Hepatocyte (in vitro differentiated cells): ENCODE results near the gene GLIPR1.
"Not testable (repeated sequence)": the region's sequence is repeated elsewhere in the genome, so short reads cannot be mapped to it uniquely, and the experiment has no call there.

Source experiments
- EZH2phosphoT487 ChIP-seq: fragments of 200-600 bp; sonication (generic); IDR thresholded peaks from one replicate; pipeline ENCODE4 v1.6.1; 2018; ENCODE audit warnings: antibody characterized with exemption, mild to moderate bottlenecking, low read depth, moderate library complexity; ENCODE audit not compliant: unreplicated experiment, severe bottlenecking
- TF ChIP-seq, protein P1 (sequence below): fragments of 200-600 bp; sonication (generic); IDR thresholded peaks from 2 replicates; pipeline ENCODE4 v1.5.1; 2016; ENCODE audit warnings: antibody characterized with exemption, mild to moderate bottlenecking; ENCODE audit not compliant: poor library complexity

DNA sequence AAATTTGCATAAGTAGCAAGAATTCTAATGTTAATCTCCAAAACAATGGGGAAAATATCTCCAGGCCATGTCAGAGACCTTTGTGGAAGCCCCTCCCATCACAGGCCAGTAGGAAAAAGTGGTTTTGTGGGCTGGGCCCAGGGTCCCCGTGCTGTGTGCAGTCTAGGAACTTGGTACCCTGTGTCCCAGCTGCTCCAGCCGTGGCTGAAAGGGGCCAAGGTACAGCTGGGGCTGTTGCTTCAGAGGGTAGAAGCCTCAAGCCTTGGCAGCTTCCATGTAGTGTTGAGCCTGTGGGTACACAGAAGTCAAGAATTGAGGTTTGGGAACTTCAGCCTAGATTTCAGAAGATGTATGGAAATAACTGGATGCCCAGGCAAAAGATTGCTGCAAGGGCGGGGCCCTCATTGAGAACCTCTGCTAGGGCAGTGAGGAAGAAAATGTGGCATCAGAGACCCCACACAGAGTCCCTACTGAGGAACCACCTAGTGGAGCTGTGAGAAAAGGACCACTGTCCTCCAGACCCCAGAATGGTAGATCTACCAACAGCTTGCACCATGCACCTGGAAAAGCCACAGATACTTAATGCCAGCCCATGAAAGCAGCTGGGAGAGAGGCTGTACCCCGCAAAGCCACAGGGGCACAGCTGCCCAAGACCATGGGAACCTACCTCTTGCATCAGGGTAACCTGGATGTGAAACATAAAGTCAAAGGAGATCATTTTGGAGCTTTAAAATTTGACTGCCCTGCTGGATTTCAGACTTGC lies 38.7 kb upstream of the GLIPR1 start:
- TF ChIP-seq, protein P1, sequence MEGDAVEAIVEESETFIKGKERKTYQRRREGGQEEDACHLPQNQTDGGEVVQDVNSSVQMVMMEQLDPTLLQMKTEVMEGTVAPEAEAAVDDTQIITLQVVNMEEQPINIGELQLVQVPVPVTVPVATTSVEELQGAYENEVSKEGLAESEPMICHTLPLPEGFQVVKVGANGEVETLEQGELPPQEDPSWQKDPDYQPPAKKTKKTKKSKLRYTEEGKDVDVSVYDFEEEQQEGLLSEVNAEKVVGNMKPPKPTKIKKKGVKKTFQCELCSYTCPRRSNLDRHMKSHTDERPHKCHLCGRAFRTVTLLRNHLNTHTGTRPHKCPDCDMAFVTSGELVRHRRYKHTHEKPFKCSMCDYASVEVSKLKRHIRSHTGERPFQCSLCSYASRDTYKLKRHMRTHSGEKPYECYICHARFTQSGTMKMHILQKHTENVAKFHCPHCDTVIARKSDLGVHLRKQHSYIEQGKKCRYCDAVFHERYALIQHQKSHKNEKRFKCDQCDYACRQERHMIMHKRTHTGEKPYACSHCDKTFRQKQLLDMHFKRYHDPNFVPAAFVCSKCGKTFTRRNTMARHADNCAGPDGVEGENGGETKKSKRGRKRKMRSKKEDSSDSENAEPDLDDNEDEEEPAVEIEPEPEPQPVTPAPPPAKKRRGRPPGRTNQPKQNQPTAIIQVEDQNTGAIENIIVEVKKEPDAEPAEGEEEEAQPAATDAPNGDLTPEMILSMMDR = not testable (repeated sequence)
- TF ChIP-seq EZH2phosphoT487 = not testable (repeated sequence)
